BJ (cell line): Measurements from ENCODE around the gene ZNF385C. TPM values are rescaled to one million over a fixed set of nuclear protein-coding genes. Genes with fewer than 3 reads are reported as not detected.
A peak's percentile ranks its signal among the peaks of the same experiment; 100 is the strongest.

ENCODE experiments used
- CTCF ChIA-PET: fragments of 350-600 bp; formaldehyde crosslinking; extraction: SDS; loops from one replicate; lab custom pipeline; 2021; ENCODE audit warnings: antibody characterized with exemption, inconsistent platforms; lab: Yijun Ruan, JAX
- POLR2A ChIA-PET: fragments of 300-600 bp; sonication (Branson Sonifier 250); formaldehyde crosslinking; extraction: SDS; loops from one replicate; lab custom pipeline; 2021; ENCODE audit warnings: antibody characterized with exemption; lab: Charles Lee
- DNase-seq: peaks from one replicate; pipeline ENCODE4 v3.0.0-alpha.2; 2011; ENCODE audit warnings: low read depth
- H3K27me3 ChIP-seq: 2 replicates; pipeline ENCODE4 v1.6.0; 2011; ENCODE audit warnings: low read length; ENCODE audit not compliant: control insufficient read depth, insufficient read depth
- H3K36me3 ChIP-seq: 2 replicates; pipeline ENCODE4 v1.5.1; 2011; ENCODE audit warnings: low read length; ENCODE audit not compliant: control insufficient read depth, insufficient read depth
- H3K4me3 ChIP-seq: 2 replicates; pipeline ENCODE4 v1.5.1; 2011; ENCODE audit warnings: low read depth, mild to moderate bottlenecking, control low read depth, low read length
- polyA plus RNA-seq: library from polyadenylated mRNA; depleted of rRNA; stranded (reverse); fragments of >200 nt; gene quantifications from 2 replicates; pipeline ENCODE4 v1.2.3, GENCODE V29; 2011
- TF ChIP-seq, protein P1 (sequence below): IDR thresholded peaks from 2 replicates; pipeline ENCODE4 v1.5.1; 2011; ENCODE audit warnings: low read depth, mild to moderate bottlenecking, control low read depth, inconsistent platforms, low read length, moderate library complexity; ENCODE audit not compliant: insufficient read depth

The ZNF385C gene
- polyA plus RNA-seq, 1 experiment = not detected

DNA sequence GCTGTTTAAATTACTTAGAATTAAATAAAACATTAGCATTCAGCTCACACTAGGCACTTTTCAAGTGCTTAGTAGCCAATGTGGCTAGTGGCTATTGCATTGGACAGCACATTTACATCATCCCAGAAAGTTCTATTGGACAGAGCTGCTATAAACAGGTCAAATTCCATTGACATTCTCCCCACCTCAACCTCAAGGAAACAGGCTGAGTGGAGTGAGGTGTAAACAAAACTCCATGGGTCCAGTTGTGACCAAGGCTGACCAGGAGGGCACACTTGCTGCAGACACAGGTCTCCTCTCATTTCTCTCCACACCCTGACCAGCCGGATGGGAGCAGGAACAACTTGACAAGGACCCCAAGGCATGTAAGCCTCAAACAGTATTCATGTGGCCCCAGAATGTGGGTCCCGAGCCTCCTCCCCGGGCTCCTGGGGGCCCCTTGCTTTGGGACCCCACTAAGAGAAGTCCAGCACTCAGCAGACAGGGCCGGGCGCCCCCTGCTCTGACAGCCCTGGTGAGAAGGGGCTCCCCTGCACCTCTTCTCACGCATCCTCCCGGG lies 48.4 kb downstream of the ZNF385C start:
- ChIA-PET CTCF (interaction anchor here (1.0 to 1.6 kb wide), 5 partner anchors 18 to 85 kb away, joined by 3 to 6 read pairs (median 4); partner anchors contain the start of gene CNP), POLR2A (no interaction called here)
- H3K36me3 ChIP-seq = no peaks in the 10 kb centered on the region
- TF ChIP-seq, protein P1, sequence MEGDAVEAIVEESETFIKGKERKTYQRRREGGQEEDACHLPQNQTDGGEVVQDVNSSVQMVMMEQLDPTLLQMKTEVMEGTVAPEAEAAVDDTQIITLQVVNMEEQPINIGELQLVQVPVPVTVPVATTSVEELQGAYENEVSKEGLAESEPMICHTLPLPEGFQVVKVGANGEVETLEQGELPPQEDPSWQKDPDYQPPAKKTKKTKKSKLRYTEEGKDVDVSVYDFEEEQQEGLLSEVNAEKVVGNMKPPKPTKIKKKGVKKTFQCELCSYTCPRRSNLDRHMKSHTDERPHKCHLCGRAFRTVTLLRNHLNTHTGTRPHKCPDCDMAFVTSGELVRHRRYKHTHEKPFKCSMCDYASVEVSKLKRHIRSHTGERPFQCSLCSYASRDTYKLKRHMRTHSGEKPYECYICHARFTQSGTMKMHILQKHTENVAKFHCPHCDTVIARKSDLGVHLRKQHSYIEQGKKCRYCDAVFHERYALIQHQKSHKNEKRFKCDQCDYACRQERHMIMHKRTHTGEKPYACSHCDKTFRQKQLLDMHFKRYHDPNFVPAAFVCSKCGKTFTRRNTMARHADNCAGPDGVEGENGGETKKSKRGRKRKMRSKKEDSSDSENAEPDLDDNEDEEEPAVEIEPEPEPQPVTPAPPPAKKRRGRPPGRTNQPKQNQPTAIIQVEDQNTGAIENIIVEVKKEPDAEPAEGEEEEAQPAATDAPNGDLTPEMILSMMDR = no peak
- DNase-seq = no peak
- H3K27me3 ChIP-seq = peaks cover 38% of the 10 kb centered on the region
- H3K4me3 ChIP-seq = peak overlapping the region; percentile 46

DNA sequence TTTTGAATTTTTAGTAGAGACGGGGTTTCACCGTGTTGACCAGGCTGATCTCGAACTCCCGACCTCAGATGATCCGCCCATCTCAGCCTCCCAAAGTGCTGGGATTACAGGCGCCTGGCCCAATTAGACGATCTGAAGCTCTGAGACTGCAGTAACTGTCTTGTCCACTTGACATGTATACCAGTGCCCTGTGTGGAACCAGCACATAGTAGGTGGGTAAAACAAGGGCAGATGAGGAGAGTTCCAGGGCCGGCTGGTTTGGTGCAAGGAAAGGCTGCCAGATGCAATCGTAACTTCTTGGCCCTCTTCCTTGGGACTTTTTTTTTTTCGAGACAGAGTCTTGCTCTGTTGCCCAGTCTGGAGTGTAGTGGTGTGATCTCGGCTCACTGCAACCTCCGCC lies 50.9 kb downstream of the ZNF385C start:
- CTCF ChIA-PET = interaction anchor here (0.7 kb wide), 1 partner anchor 383 kb away, joined by 3 read pairs; no protein-coding TSS in a partner anchor
- POLR2A ChIA-PET = no interaction called here
- TF ChIP-seq, protein P1 = no peak
- Histone ChIP-seq H3K36me3 (no peaks in the 10 kb centered on the region), H3K27me3 (peaks cover 21% of the 10 kb centered on the region), H3K4me3 (no peak overlapping the region)
- DNase-seq = no peak

GRCh38 chr17:42045719-42046118 lies 52.6 kb downstream of the ZNF385C start:
- POLR2A ChIA-PET = no interaction called here

DNA sequence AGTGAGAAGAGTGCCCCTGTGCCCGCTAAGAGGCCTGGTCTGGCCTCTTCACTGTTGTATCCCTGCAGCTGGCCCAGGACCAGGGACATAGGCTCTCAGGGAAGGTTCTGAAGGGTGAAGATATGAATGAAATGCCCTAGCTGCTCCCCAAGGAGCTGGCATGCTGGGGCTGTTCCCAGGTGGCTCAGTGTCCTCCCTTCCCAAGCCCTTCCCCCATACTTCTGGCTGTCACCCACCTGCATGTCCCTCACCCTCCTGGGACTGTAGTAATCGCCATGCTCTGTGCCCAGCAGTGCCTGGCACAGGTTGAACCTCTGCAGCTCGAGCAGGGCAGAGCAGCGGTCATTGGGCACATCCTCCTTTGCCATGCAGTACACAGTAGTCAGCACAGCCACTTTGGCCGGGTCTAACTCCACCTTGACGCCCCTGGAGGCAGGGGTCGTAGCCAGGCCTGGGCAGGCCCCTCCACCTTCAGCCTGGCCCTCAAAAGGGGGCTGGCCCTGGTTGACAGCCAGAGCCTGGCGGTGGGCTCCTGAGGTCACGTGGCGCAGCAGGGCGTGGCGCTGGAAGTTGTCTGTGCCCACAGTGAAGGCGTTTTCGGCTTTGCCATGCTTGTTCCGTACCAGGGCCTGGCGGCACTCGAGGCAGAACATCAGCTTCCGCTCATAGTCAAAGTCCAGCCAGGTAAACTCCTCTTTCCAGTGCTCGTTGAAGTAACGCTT lies 55.5 kb downstream of the ZNF385C start:
- TF ChIP-seq, protein P1 = no peak
- peaks cover 10% of the 10 kb centered on the region for H3K27me3 ChIP-seq
- ChIA-PET POLR2A (no interaction called here), CTCF (interaction anchor here (0.6 to 1.6 kb wide), 3 partner anchors 25 to 79 kb away, joined by 3 to 4 read pairs (median 3); no protein-coding TSS in a partner anchor)
- H3K4me3 ChIP-seq = no peak overlapping the region
- no peaks in the 10 kb centered on the region for H3K36me3 ChIP-seq
- DNase-seq = no peak

More at GRCh38 chr17:42045719-42046118, 52.6 kb downstream of the ZNF385C start:
- no peak overlapping the region for H3K4me3 ChIP-seq
- H3K36me3 ChIP-seq = no peaks in the 10 kb centered on the region
- DNase-seq = no peak
- TF ChIP-seq, protein P1 = no peak
- peaks cover 15% of the 10 kb centered on the region for H3K27me3 ChIP-seq
- CTCF ChIA-PET = interaction anchor here (0.9 kb wide), 1 partner anchor 80 kb away, joined by 3 read pairs; no protein-coding TSS in a partner anchor

- ChIA-PET POLR2A (no interaction called here), CTCF (interaction anchor here (0.6 to 1.7 kb wide), 3 partner anchors 9 to 18 kb away, joined by 3 to 5 read pairs (median 3); partner anchors contain the start of gene C17orf113)
- DNase-seq = no peak
- Histone ChIP-seq H3K27me3 (peaks cover 10% of the 10 kb centered on the region), H3K4me3 (no peak overlapping the region), H3K36me3 (no peaks in the 10 kb centered on the region)
- TF ChIP-seq, protein P1 = no peak
Measured at GRCh38 chr17:42041619-42042018, 56.7 kb downstream of the ZNF385C start.
